Measurements from ENCODE around the gene GFAP. TPM values are rescaled to one million over a fixed set of nuclear protein-coding genes. Genes with fewer than 3 reads are reported as not detected.

Gene GFAP
- total RNA-seq, 1 donor from 2014 or later = 708 TPM

DNA sequence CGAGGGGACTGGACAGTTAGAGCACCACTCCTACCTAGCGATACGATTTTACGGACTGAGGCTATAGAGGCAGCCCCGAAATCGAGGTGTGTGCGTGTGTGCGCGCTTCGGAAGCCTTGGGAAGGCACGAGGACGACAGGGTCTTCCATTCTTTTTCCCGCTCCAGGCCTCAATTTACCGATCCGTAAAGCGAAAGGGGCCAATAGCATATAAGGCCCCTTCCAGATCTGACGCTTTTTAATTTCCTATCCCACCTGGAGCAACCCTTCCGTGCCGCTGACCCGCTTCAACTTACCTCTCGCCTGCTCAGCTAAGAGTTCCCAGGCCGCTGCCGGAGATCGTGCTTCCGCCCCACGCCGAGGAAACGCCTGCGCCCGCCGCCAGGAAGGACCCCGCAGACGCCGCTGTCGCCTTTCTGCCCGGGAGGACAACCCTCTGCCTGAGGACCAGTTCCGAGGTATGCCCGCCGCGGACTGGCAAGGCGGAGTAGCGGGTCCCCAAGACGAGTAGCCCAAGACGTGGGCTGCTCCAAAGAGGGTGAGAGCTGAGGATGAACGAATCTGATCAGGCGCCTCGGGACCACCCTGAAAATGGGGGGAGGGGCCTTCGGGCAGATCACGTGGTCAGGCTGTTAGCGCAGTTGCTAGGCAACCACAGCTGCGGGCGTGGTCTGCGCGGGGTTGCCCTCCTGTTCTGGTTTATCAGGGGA, 16.1 kb downstream of the GFAP start, which contains the start of gene EFTUD2:
EFTUD2 (minus strand) TSS at position 372 of the 709 bp plus-strand sequence. CDS start 4,924 bp downstream, outside the sequence.
- peak; percentile 83 for DNase-seq

DNA sequence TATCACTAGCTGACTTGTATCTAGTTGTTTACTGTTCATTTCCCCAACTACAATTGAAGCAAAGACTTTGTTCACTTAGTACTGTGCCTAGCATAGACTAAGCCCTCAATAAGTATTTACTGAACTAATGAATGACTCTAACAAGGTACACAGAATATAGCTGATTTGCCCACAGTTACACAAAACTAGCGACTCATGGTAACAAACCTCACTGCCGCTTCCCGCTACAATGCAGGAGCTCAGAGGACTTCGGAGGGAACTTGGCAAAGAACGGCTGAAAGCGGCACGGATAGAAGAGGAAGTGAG, 16.6 kb downstream of the GFAP start:
- no peak for DNase-seq

DNA sequence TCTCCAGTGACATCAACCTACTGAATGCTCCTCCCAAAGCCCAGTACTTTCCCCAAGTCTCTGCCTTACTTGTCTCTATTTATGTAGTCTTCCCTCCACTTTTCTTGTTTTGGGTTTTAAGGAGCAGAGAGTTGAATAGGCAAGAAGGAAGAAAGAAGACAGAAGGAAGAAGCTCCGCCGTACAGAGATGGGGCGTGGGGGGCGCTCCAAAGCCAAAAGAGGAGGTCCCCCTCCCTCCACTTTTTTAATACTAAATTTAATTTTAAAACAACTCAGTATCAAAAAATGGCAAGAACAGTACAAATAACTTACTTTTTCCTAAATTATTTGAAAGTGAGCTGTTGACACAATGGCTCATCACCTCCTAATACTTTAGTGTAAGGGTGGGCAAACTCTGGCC, 20.7 kb downstream of the GFAP start:
- no peak for DNase-seq

DNA sequence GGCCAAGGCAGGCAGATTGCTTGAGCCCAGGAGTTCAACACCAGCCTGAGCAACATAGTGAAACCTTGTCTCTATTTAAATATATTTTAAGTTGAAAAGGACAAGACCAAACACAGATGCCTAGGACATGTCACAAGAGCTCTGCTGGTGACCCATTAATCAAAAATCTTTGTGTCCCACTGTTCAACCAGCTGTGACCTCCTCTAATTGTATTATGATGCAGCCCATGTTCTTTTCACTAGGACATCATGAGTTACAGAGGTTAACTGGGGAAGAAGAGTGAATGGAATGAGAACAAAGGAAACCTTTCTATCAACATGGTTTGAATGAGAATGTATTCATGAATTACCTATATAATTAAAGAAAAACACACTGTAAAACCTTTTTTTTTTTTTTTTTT, 23.1 kb downstream of the GFAP start:
- DNase-seq = no peak

GRCh38 chr17:44889003-44889402, 26.3 kb downstream of the GFAP start:
- DNase-seq = no peak

- no peak for DNase-seq
Observed at GRCh38 chr17:44887971-44888954, 27.0 kb downstream of the GFAP start.

- DNase-seq = no peak
Observed at GRCh38 chr17:44887016-44887415, 28.3 kb downstream of the GFAP start.

- DNase-seq = no peak
Observed at GRCh38 chr17:44884941-44885340, 30.4 kb downstream of the GFAP start.

- DNase-seq = no peak
Observed at GRCh38 chr17:44881145-44881544, 34.2 kb downstream of the GFAP start.

GRCh38 chr17:44880062-44880461, 35.2 kb downstream of the GFAP start:
- DNase-seq = no peak

GRCh38 chr17:44879376-44879775, 35.9 kb downstream of the GFAP start:
- DNase-seq = no peak

DNA sequence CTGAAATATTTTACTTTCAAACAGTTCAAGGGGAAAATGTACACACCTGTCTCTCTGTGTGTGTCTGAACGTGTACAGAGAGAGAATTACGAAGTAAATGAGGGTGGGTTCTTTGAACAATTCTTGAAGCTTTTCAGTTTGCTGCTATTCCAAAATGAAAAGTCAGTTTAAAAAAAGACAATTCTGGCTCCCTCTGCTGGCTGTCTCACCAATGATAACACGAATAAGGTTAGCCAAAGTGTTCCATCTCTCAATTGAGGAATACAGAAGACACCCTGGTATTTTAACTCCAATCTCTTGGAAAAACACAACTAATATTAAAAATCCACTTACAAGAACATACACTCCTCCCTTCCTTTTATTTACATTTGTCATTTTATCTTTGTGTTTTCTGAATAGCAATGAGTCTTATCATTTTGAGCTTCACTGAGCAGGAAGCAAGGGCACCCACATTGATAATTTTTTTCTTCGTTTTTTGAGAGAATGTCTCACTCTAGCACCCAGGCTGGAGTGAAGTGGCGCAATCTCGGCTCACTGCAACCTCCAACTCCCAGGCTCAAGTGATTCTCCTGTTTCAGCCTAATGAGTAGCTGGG, 36.6 kb downstream of the GFAP start:
- DNase-seq = no peak

- DNase-seq = no peak
Observed at GRCh38 chr17:44877121-44877520, 38.2 kb downstream of the GFAP start.

- DNase-seq = no peak
Observed at GRCh38 chr17:44875761-44876160, 39.5 kb downstream of the GFAP start.

GRCh38 chr17:44872131-44872768, 43.0 kb downstream of the GFAP start:
- DNase-seq = peak; percentile 73

GRCh38 chr17:44871556-44871955, 43.7 kb downstream of the GFAP start:
- DNase-seq = peak; percentile 15

DNA sequence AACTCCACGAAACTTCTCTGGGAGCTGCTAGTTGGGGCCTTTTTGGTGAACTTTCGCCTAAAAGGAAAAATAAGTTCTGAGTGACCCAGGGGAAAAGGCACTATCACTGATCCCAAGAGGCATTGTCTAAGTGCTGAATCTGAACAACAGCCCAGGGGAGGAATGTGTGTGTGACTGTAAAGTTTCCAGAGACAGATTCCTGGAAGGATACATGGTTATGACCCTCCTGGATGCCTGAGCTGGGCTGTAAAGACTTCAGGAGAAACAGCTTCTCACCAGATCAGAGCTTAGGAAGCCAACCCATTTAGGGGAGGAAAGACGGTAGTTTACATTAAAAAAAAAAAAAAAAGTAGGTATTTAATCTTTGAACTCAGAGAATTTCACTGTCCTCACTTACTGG, 47.5 kb downstream of the GFAP start:
- DNase-seq = no peak

DNA sequence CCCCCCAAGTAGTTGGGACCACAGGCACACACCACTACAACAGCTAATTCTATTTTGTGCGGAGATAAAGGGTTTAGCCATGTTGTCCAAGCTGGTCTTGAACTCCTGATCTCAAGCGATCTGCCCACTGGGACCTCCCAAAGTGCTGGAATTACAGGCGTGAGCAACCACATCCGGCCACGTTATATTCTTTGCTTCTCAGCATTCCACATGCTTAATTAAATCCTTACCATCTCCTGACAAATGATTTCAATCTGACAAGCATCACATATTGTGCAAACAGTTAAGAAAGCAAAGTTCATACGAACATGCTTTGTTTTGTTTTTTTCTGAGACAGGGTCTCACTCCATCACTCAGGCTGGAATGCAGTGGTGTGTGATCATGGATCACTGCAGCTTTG, 49.4 kb downstream of the GFAP start:
- DNase-seq = no peak

DNA sequence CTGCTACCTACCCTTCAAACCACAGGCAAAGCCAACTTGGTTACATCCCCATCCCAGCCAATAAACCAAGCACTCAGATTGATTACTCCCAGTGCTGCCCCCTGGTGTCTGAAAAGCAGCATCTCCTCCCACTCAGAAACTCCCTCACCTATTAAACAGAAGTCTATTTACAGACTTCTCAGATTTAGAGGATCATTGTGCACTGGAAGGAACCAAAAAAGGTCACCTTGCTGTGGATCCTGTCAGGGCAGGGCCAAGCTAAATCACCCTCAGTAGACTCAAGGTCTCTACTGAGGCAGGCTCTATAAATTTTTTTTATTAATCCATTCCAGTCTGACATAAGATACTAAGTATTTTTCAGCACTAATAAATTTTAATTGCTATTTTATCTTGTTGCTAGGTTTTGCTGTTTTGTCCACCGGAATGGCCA, 50.1 kb downstream of the GFAP start:
- peak; percentile 32 for DNase-seq

DNA sequence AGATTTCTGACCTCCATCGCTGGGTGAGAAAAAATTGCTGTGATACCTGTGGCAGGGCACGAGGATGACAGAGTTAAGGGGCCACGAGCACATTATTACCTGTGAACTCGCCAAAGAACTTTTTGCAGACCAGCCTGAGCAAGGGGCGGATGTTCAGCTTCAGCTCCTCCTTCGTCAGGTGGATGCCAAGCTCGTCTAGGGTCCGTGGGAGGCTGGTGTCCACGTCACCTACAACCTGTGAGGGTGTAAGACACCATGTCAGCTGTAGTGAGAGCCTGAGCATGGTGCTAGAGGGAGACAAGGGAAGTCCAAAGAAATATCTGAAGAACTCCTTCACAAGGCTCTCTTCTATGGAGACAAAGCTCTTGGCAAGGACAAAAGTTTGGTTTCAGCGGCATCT, 50.5 kb downstream of the GFAP start:
- DNase-seq = no peak

DNA sequence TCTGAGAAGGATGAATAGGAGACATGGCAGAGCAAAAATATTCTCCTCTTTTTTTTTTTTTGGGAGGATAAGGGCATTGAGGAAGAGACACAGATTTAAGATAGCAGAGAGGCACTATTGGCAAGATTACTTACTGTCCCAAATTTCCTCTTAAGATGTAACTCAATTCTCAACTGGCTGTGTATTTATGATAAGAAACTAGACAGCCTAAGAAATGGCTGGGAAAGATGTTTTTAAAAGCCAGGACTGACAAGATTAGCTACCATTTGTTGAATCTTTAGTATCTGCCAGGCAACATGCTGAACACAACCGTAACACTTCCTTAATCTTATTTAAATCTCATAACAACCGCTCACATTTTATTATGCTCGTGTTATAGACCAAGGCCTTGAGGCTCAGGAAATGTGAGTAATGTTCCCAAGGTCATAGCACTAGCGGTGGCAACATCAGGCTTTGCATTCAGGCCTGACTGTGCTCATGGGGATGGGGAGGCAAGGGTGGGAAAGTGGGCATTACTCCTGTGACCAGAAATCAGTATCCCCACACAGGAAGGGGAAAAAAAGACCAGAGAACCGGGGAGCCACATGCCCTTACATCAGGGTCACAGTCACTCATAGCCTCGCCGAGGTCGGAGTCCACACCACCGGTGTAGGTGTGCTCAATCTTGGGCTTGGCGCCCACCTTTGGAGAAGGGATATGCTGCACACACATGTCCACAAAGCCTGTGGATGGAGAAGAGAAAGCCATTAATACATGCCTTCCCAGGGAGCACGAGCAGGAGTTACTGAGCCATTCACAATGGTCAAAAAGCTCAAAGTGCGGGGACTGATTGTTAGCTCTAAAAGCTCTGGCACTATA, 52.0 kb downstream of the GFAP start:
- DNase-seq = no peak

Data from occipital lobe (tissue), 2 donors.